ENCODE data around the gene CDK5RAP2. TPM values are rescaled to one million over a fixed set of nuclear protein-coding genes. Genes with fewer than 3 reads are reported as not detected.
"Not testable (repeated sequence)": the region's sequence is repeated elsewhere in the genome, so short reads cannot be mapped to it uniquely, and the experiment has no call there.

Gene CDK5RAP2
- total RNA-seq, 1 donor from 2014 or later: 31.6 TPM

GRCh38 chr9:120510816-120511215 lies 69.2 kb downstream of the CDK5RAP2 start:
- ATAC-seq: no peak

GRCh38 chr9:120507936-120508510 lies 71.9 kb downstream of the CDK5RAP2 start:
- ATAC-seq: no peak

- no peak for ATAC-seq
Measured at GRCh38 chr9:120505186-120505585, 74.8 kb downstream of the CDK5RAP2 start.

- no peak for ATAC-seq
Measured at GRCh38 chr9:120500733-120501132, 79.2 kb downstream of the CDK5RAP2 start.

- not testable (repeated sequence) for ATAC-seq
Measured at GRCh38 chr9:120497865-120498264, 82.1 kb downstream of the CDK5RAP2 start.

GRCh38 chr9:120496438-120496837 lies 83.5 kb downstream of the CDK5RAP2 start:
- ATAC-seq: not testable (repeated sequence)

- ATAC-seq: no peak
Measured at GRCh38 chr9:120490888-120491595, 88.9 kb downstream of the CDK5RAP2 start.

- ATAC-seq: no peak
Measured at GRCh38 chr9:120486835-120487234, 93.1 kb downstream of the CDK5RAP2 start.

GRCh38 chr9:120486347-120486746 lies 93.6 kb downstream of the CDK5RAP2 start:
- no peak for ATAC-seq

- ATAC-seq: no peak
Measured at GRCh38 chr9:120485788-120486187, 94.2 kb downstream of the CDK5RAP2 start.

- ATAC-seq: no peak
Measured at GRCh38 chr9:120484162-120484561, 95.8 kb downstream of the CDK5RAP2 start.

- peak; percentile 63 for ATAC-seq
Measured at GRCh38 chr9:120482424-120483186, 97.4 kb downstream of the CDK5RAP2 start.

GRCh38 chr9:120481846-120482245 lies 98.1 kb downstream of the CDK5RAP2 start:
- ATAC-seq: no peak

GRCh38 chr9:120481248-120481647 lies 98.7 kb downstream of the CDK5RAP2 start:
- ATAC-seq: peak; percentile 25

GRCh38 chr9:120480707-120481106 lies 99.3 kb downstream of the CDK5RAP2 start:
- peak; percentile 33 for ATAC-seq

- no peak for ATAC-seq
Measured at GRCh38 chr9:120478208-120478607, 101.8 kb downstream of the CDK5RAP2 start.

- ATAC-seq: peak; percentile 86
Measured at GRCh38 chr9:120477534-120478001, 102.4 kb downstream of the CDK5RAP2 start.

- ATAC-seq: no peak
Measured at GRCh38 chr9:120475341-120475740, 104.6 kb downstream of the CDK5RAP2 start.

- ATAC-seq: peak; percentile 72
Measured at GRCh38 chr9:120474591-120475243, 105.2 kb downstream of the CDK5RAP2 start.

- no peak for ATAC-seq
Measured at GRCh38 chr9:120473608-120474007, 106.4 kb downstream of the CDK5RAP2 start.

- ATAC-seq: no peak
Measured at GRCh38 chr9:120465685-120466407, 114.1 kb downstream of the CDK5RAP2 start.

GRCh38 chr9:120464887-120465421 lies 115.0 kb downstream of the CDK5RAP2 start:
- ATAC-seq: no peak

Measured in esophagus mucosa (tissue), 1 donor.